SK-N-MC (cell line): ENCODE data around the gene AAR2.

Experiments
- EZH2 ChIP-seq: fragments of 200-600 bp; sonication (generic); IDR thresholded peaks from one replicate; pipeline ENCODE4 v1.6.1; 2017; ENCODE audit warnings: antibody characterized with exemption
- POLR2AphosphoS5 ChIP-seq: IDR thresholded peaks from 2 replicates; pipeline ENCODE4 v1.6.1; 2012; ENCODE audit warnings: mild to moderate bottlenecking, low read depth, low read length, borderline replicate concordance

DNA sequence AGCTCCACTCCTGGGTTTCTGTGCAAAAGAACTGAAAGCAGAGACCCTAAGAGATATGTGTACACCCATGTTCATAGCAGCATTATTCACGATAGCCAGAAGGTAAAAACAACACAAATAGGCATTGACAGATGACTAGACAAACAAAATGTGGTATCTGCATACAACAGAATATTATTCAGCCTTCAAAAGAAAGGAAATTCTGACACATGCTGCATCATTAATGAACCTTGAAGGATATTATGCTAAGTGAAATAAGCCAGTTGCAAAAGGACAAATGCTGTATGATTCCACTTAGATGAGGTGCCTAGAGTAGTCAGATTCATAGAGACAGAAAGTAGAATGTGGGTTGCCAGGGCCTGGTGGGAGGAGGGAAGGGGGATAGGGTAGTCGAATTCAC is 17.8 kb downstream of the AAR2 start:
- TF ChIP-seq EZH2 (no peak), POLR2AphosphoS5 (no peak)
